ENCODE measurements around the gene CARD10. TPM values are rescaled to one million over a fixed set of nuclear protein-coding genes. Genes with fewer than 3 reads are reported as not detected.

The CARD10 gene
- total RNA-seq, 4 donors from 2014 or later, result 4.0 to 14.0 (median 9.9) TPM

DNA sequence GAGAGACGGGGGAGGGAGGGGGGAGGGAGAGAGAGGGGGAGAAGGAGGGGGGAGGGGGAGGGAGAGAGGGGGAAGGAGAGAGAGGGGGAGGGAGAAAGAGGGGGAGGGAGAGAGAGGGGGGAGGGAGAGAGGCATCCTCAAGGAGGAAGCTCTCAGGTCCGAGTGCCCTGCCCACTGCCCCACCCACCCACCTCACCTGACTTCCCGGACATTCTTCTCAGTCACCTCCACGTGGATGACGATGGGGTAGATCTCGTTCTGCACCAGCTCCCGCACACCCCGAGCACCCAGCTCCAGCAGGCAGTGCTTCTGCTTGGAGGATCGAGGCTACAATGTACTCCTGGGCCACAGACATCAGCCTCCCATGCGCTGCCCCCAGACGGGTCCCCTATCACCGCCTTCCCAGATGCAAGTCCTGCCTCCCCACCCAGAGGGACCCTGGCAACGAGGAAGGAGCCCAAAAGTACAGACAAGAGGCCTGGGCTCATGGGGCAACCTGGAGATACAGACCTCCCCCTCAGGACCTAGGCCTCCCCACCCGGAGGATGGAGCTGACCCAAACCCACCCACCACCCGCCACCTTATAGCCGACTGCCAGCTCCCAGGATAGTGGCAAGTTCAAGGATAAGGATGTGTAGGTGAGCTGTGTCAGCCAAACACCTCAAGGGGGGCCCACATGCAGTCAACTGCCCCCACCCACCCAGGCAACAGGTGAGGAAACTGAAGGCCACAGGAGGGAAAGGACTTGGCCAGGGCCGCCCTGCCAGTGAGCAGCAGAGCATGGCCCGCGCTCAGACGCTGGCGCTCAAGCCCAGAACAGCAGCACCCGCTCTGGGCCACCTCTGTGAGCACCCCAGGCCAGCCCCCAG, 27.4 kb downstream of the CARD10 start:
- no peak for ATAC-seq

DNA sequence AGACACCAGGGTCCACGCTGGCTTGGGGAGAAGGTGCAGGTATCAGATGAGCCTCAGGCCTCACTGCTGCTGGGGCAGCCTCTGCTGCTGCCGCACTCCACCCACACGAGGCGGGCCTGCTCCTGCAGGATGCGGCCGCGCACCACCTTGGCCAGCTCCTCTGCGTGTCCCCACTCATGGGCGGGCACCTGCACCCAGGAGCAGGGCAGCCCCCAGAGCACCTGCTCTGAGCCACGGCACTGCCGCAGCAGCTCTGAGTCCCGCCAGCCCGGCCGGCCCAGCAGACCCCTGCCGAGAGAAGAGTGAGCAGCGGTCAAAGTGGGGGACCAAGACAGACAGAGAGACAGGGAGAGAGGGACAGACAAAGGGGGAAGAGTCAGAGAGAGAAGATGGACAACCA, 28.1 kb downstream of the CARD10 start:
- ATAC-seq, result no peak
- no peak for TF ChIP-seq POLR2A (IDR thresholded peaks at IDR 0.05)
- no peak for TF ChIP-seq EP300 (IDR thresholded peaks at IDR 0.05)
- TF ChIP-seq, protein P1, sequence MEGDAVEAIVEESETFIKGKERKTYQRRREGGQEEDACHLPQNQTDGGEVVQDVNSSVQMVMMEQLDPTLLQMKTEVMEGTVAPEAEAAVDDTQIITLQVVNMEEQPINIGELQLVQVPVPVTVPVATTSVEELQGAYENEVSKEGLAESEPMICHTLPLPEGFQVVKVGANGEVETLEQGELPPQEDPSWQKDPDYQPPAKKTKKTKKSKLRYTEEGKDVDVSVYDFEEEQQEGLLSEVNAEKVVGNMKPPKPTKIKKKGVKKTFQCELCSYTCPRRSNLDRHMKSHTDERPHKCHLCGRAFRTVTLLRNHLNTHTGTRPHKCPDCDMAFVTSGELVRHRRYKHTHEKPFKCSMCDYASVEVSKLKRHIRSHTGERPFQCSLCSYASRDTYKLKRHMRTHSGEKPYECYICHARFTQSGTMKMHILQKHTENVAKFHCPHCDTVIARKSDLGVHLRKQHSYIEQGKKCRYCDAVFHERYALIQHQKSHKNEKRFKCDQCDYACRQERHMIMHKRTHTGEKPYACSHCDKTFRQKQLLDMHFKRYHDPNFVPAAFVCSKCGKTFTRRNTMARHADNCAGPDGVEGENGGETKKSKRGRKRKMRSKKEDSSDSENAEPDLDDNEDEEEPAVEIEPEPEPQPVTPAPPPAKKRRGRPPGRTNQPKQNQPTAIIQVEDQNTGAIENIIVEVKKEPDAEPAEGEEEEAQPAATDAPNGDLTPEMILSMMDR (IDR thresholded peaks at IDR 0.05), result no peak
- TF ChIP-seq POLR2AphosphoS5 (IDR thresholded peaks at IDR 0.05), result no peak
- 83 to 100% methylated on average over 1 of the region's 16 CpGs for WGBS, 2 donors (ENCODE audit: low coverage in 1 of 2)
- no peaks in the 10 kb centered on the region for H3K9me3 ChIP-seq
- H3K27ac ChIP-seq, result no peak overlapping the region
- H3K4me1 ChIP-seq, result peaks cover 0 to 11% (median 6%) of the 10 kb centered on the region in 3 donors
- H3K27me3 ChIP-seq, result peaks cover 91% of the 10 kb centered on the region
- H3K36me3 ChIP-seq, result peaks cover 0 to 22% of the 10 kb centered on the region in 2 donors
- no peak overlapping the region for H3K4me3 ChIP-seq

More for the DNA sequence above, 27.4 kb downstream of the CARD10 start:
- Histone ChIP-seq H3K9me3 (no peaks in the 10 kb centered on the region), H3K27ac (no peak overlapping the region), H3K27me3 (peaks cover 91% of the 10 kb centered on the region), H3K36me3 (peaks cover 0 to 29% of the 10 kb centered on the region in 2 donors), H3K4me1 (peaks cover 0 to 4% (median 0%) of the 10 kb centered on the region in 3 donors), H3K4me3 (no peak overlapping the region)
- WGBS, 2 donors (ENCODE audit: low coverage in 1 of 2), result 75% methylated on average over 4 of the region's 22 CpGs; no CpG with 5 or more reads in 1 of the 2 donors
- no peak for TF ChIP-seq POLR2A (IDR thresholded peaks at IDR 0.05)
- TF ChIP-seq, protein P1 (IDR thresholded peaks at IDR 0.05), result no peak
- TF ChIP-seq POLR2AphosphoS5 (IDR thresholded peaks at IDR 0.05), result no peak
- no peak for TF ChIP-seq EP300 (IDR thresholded peaks at IDR 0.05)

DNA sequence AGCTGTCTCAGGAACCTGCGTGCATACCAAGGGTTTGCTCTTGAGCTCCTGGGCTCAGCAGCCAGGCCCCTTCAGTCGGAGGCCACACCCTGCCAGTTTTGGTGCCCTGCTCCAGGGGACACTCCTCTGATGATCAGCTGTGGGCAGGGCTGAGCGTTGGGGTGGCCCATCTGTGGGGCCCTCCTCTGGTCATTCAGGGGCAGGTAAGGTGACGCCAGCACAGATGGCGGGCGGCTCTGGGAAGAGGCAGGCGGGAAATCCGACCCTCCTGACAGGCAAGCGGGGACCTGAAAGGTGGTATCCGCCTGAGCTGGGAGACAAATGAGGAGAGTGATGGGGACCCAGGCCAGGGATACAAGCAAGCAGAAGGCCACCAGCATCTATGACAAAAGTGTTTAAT, 29.2 kb downstream of the CARD10 start:
- Histone ChIP-seq H3K27me3 (peaks cover 91% of the 10 kb centered on the region), H3K4me3 (no peak overlapping the region), H3K9me3 (no peaks in the 10 kb centered on the region), H3K27ac (no peak overlapping the region), H3K36me3 (peaks cover 0 to 13% of the 10 kb centered on the region in 2 donors), H3K4me1 (peaks cover 0 to 18% (median 7%) of the 10 kb centered on the region in 3 donors)
- TF ChIP-seq POLR2A (IDR thresholded peaks at IDR 0.05), result no peak
- TF ChIP-seq, protein P1 (IDR thresholded peaks at IDR 0.05), result no peak
- TF ChIP-seq EP300 (IDR thresholded peaks at IDR 0.05), result no peak
- TF ChIP-seq POLR2AphosphoS5 (IDR thresholded peaks at IDR 0.05), result no peak
- ATAC-seq, result no peak
- WGBS, 2 donors (ENCODE audit: low coverage in 1 of 2), result no CpG with 5 or more reads among the region's 10 CpGs

DNA sequence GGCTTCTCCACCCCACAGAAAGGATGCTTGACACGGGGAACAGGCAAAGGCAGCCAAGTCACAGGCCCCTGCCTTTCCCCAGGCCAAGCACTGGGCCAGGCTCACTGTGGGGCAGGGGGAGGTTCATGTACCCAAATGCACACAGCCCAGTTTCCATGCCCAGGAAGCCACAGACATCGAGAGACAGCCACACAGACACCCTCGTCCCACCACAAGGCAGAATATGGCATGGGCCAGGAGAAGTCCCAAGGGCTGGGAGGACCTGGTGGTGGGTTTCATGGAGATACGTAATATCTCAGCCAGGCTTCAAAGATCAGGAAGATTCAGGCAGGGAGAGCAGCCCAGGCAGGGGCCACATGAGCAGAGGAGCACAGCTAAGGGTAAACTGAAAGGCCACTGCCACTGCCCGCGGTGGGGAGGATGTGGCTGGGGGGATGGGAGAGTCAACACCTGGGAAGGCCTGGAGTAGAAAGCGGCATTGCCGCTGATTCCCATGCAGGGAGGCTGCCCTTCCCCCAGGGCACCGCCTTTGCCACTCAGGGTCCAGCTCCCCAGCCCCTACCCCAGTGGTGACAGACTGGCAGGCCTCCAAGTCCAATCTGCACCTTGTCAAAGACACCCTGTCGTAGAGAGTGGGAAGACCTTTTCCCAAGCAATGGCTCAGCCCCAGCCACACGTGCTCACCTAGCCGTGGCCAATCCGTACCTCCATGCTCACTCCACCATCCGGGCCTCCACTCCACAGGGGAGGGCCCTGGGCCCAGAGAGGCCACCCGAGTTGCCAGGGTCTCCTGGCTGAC, 30.7 kb downstream of the CARD10 start:
- Histone ChIP-seq H3K4me3 (no peak overlapping the region), H3K27ac (no peak overlapping the region), H3K27me3 (peaks cover 90% of the 10 kb centered on the region), H3K9me3 (no peaks in the 10 kb centered on the region), H3K4me1 (peaks cover 0 to 24% (median 7%) of the 10 kb centered on the region in 3 donors), H3K36me3 (peaks cover 0 to 9% of the 10 kb centered on the region in 2 donors)
- TF ChIP-seq, protein P1 (IDR thresholded peaks at IDR 0.05), result no peak
- no peak for TF ChIP-seq POLR2A (IDR thresholded peaks at IDR 0.05)
- TF ChIP-seq POLR2AphosphoS5 (IDR thresholded peaks at IDR 0.05), result no peak
- TF ChIP-seq EP300 (IDR thresholded peaks at IDR 0.05), result no peak
- WGBS, 2 donors (ENCODE audit: low coverage in 1 of 2), result 58% methylated on average over 6 of the region's 15 CpGs; no CpG with 5 or more reads in 1 of the 2 donors
- ATAC-seq, result no peak
